Stimulated activated effector memory CD8-positive, alpha-beta T cell treated with anti-CD3 and anti-CD28 coated beads, Interleukin-12 subunit alpha, Interleukin-12 subunit beta, amount 100 ng/mL, for 72 hours (primary cell): ENCODE results near the gene PPM1A.

ENCODE experiments used
- ATAC-seq: fragments of 150-1000 bp; cut with Tn5 transposase; 2 replicates; pipeline ENCODE4 v1.10.0; 2021
- DNase-seq, 2 donors: peaks; one replicate each; pipeline ENCODE4 v3.0.0; 2021 to 2022; ENCODE audit warnings: low spot score in 2 of 2
- H3K27ac Mint-ChIP-seq: one replicate; pipeline ENCODE4 v1.8.0; 2022; ENCODE audit warnings: mild to moderate bottlenecking, mixed read lengths
- H3K36me3 Mint-ChIP-seq: one replicate; pipeline ENCODE4 v1.8.0; 2022; ENCODE audit warnings: mild to moderate bottlenecking, mixed read lengths
- H3K4me1 Mint-ChIP-seq: one replicate; pipeline ENCODE4 v1.8.0; 2022; ENCODE audit warnings: mixed read lengths
- H3K4me3 Mint-ChIP-seq: one replicate; pipeline ENCODE4 v1.8.0; 2022; ENCODE audit warnings: mild to moderate bottlenecking, mixed read lengths
- H3K9me3 Mint-ChIP-seq: one replicate; pipeline ENCODE4 v1.8.0; 2022; ENCODE audit warnings: mixed read lengths

The PPM1A gene

DNA sequence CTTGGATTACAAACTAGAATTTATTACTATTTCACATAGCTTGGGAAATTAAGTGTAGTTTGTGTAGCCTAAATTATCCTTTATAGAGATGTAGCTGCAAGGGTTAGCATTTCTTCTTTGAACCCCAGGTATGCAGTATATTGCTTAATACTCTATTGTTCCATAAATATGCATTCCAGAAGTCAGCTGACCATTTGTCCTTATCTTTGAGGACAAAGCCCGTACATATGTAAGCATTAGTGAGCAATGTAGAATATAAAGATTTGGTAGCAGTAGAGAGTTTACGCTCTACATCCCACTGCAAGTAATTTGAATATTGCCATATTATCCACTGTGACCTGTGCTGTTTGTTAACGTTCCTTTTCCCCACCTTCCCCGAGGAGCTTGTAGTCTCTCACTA, 26.9 kb downstream of the PPM1A start:
- H3K4me3 Mint-ChIP-seq = no peak overlapping the region
- peaks cover 54% of the 10 kb centered on the region for H3K4me1 Mint-ChIP-seq
- no peak for ATAC-seq

DNA sequence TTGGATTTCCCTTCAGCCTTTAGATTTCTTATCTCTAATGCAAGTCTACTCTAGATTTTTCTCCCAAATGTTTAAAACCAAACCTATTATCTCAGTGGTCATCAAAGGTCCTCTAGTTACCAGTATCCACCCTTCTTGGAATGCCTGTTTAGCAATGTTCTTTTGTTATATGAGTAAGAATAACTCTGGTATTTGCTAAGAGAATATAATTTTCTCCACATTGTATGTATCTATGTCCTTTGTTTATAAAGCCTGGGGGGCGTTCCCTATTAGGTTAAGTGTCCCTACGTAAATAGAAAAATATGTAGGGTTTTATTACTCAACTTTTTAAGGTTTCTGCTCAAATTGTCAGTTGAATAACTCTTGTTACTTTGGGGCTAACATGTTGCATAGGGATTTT, 27.3 kb downstream of the PPM1A start:
- H3K4me3 Mint-ChIP-seq = no peak overlapping the region
- DNase-seq (no peak), ATAC-seq (no peak)
- no peaks in the 10 kb centered on the region for H3K9me3 Mint-ChIP-seq
- peaks cover 53% of the 10 kb centered on the region for H3K4me1 Mint-ChIP-seq
- peaks cover 16% of the 10 kb centered on the region for H3K36me3 Mint-ChIP-seq
- no peak overlapping the region for H3K27ac Mint-ChIP-seq

More for the DNA sequence above, 26.9 kb downstream of the PPM1A start:
- DNase-seq = no peak
- Mint-ChIP-seq H3K36me3 (peaks cover 16% of the 10 kb centered on the region), H3K9me3 (no peaks in the 10 kb centered on the region), H3K27ac (no peak overlapping the region)

- Mint-ChIP-seq H3K27ac (no peak overlapping the region), H3K9me3 (no peaks in the 10 kb centered on the region), H3K4me3 (no peak overlapping the region), H3K36me3 (peaks cover 25% of the 10 kb centered on the region), H3K4me1 (peaks cover 47% of the 10 kb centered on the region)
- no peak for ATAC-seq
- DNase-seq = no peak
These were observed 28.7 kb downstream of the PPM1A start for GRCh38 chr14:60277605-60278190.

- Mint-ChIP-seq H3K9me3 (no peaks in the 10 kb centered on the region), H3K4me3 (no peak overlapping the region), H3K36me3 (peaks cover 32% of the 10 kb centered on the region), H3K4me1 (peaks cover 45% of the 10 kb centered on the region), H3K27ac (no peak overlapping the region)
- ATAC-seq = no peak
- no peak for DNase-seq
These were observed 29.3 kb downstream of the PPM1A start for GRCh38 chr14:60278350-60278749.

DNA sequence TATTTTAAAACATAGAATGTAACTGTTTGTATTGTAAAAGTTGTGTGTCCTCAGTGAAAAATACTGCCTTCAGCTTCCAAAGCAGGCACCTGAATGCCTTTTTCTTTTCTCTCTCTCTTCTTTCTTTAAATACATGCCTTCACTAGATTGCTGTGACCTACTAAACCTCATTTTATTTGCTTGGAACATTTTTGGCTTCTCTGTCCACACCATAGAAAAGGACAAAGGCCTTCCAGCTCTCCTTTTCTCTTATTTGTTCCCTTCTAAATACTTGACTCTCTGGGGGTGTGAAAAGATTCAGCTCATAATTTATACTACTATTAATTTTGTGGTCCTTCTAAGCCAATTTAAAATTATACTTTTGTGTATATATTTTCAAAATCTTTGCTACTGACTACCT, 38.4 kb downstream of the PPM1A start:
- H3K4me3 Mint-ChIP-seq = no peak overlapping the region
- no peak overlapping the region for H3K27ac Mint-ChIP-seq
- ATAC-seq (no peak), DNase-seq (no peak)
- peaks cover 70% of the 10 kb centered on the region for H3K36me3 Mint-ChIP-seq
- peaks cover 7% of the 10 kb centered on the region for H3K4me1 Mint-ChIP-seq
- no peaks in the 10 kb centered on the region for H3K9me3 Mint-ChIP-seq

DNA sequence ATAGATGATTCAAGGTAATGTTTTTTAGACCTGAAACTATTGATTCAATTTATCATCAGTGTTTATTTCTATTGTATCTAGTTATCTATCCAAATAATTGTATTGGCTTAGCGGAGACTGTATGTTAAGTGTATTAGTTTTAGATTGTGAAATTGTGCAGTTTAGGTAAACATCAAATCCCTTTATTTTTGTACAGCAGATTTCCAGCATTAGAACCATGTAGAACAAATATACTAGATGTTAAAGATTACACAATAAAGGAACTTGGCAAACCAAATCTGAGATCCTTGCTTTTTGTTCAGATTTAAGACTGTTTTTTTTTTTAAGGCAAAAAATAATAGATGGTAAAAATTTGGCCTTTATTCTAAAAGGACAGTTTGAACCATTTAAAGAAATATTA, 39.3 kb downstream of the PPM1A start:
- Mint-ChIP-seq H3K27ac (no peak overlapping the region), H3K4me3 (no peak overlapping the region), H3K36me3 (peaks cover 70% of the 10 kb centered on the region), H3K9me3 (no peaks in the 10 kb centered on the region), H3K4me1 (no peaks in the 10 kb centered on the region)
- no peak for DNase-seq
- ATAC-seq = no peak

GRCh38 chr14:60294411-60295069, 45.5 kb downstream of the PPM1A start:
- no peak for ATAC-seq
- Mint-ChIP-seq H3K4me1 (no peaks in the 10 kb centered on the region), H3K4me3 (no peak overlapping the region), H3K9me3 (no peaks in the 10 kb centered on the region), H3K36me3 (peaks cover 53% of the 10 kb centered on the region), H3K27ac (no peak overlapping the region)
- DNase-seq = no peak

DNA sequence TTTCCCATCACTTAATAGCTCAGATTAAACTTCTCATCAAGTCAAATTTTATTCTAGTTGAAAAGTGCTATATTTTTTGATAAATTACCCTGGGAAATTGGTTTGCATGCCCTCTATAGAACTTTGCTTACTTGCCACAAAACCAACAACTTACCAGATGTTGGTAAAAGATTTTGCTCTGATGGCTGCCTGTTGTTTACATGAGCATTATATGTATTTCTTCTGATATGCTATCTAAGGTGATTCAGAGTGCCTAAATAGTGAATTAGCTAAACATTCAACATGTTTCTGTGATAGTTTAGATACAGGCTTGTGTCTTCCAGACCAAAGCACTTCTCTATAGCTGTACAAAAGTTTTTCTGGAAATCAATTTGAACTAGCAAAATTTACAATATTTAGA, 51.0 kb downstream of the PPM1A start:
- DNase-seq = no peak

GRCh38 chr14:60301685-60302084, 52.7 kb downstream of the PPM1A start:
- no peak for ATAC-seq
- no peaks in the 10 kb centered on the region for H3K36me3 Mint-ChIP-seq
- H3K9me3 Mint-ChIP-seq = no peaks in the 10 kb centered on the region
- no peak overlapping the region for H3K27ac Mint-ChIP-seq
- DNase-seq = no peak
- no peak overlapping the region for H3K4me3 Mint-ChIP-seq
- no peaks in the 10 kb centered on the region for H3K4me1 Mint-ChIP-seq

More for the DNA sequence above, 51.0 kb downstream of the PPM1A start:
- Mint-ChIP-seq H3K4me1 (no peaks in the 10 kb centered on the region), H3K9me3 (no peaks in the 10 kb centered on the region), H3K4me3 (no peak overlapping the region), H3K27ac (no peak overlapping the region), H3K36me3 (peaks cover 2% of the 10 kb centered on the region)
- ATAC-seq = no peak

- DNase-seq = no peak
- Mint-ChIP-seq H3K9me3 (no peaks in the 10 kb centered on the region), H3K27ac (no peak overlapping the region), H3K36me3 (no peaks in the 10 kb centered on the region), H3K4me1 (no peaks in the 10 kb centered on the region), H3K4me3 (no peak overlapping the region)
- ATAC-seq = no peak
These were observed 53.6 kb downstream of the PPM1A start for GRCh38 chr14:60302663-60303062.

GRCh38 chr14:60303745-60304144, 54.7 kb downstream of the PPM1A start:
- ATAC-seq = no peak
- Mint-ChIP-seq H3K27ac (no peak overlapping the region), H3K36me3 (no peaks in the 10 kb centered on the region), H3K4me1 (no peaks in the 10 kb centered on the region), H3K4me3 (no peak overlapping the region), H3K9me3 (no peaks in the 10 kb centered on the region)
- no peak for DNase-seq

- no peaks in the 10 kb centered on the region for H3K4me1 Mint-ChIP-seq
- ATAC-seq (no peak), DNase-seq (no peak)
- H3K27ac Mint-ChIP-seq = no peak overlapping the region
- H3K4me3 Mint-ChIP-seq = no peak overlapping the region
- H3K9me3 Mint-ChIP-seq = no peaks in the 10 kb centered on the region
- H3K36me3 Mint-ChIP-seq = no peaks in the 10 kb centered on the region
These were observed 55.5 kb downstream of the PPM1A start for GRCh38 chr14:60304509-60304908.

DNA sequence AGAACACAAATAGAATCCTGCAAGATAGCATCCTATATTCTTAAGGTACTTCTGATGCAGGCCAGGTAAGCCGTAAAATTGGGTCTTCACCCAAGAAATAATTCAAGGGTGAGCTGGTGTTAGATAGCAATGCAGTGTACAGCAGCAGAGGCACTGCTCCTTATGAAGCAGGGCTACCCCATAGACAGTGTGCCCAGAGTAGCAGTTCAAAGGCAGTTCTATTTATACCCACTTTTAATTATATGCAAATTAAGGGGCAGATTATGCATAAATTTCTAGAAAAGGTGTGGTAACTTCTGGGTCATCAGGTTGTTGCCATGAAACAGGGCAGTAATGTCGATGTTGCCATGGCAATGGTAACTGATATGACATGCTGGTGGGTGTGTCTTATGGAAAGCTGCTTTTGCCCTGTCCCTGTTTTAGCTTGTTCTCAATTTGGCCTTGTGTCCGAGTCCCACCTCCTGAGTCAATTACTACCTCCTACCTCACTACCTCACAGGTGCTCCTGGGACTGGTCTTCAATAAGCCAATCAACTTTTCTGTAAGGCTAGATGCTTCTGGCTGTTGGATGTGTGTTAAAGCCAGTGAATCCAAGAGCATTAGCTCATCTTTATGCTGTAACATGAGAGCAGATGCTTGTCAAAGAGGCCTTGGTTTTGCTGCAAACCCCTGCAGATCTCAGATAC, 61.0 kb downstream of the PPM1A start:
- DNase-seq (no peak), ATAC-seq (no peak)
- Mint-ChIP-seq H3K4me3 (no peak overlapping the region), H3K36me3 (no peaks in the 10 kb centered on the region), H3K27ac (no peak overlapping the region), H3K9me3 (no peaks in the 10 kb centered on the region), H3K4me1 (no peaks in the 10 kb centered on the region)

DNA sequence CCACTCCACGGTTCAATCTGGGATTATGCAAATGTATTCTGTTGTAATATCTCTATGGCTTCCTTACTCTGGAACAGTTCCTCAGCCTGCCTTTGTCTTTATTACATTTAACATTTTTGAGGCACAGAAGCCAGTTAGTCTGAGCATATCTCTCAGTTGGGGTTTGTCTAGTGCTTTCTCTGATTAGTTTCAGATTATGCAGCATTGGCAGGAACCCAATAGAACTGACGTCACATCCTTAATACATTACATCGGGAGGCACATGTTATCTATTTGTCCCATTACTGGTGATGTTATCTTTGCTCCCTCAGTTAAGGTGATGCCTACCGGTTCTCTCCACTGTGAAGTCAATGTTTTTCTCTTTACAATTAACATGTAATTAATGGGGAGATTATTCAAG, 62.4 kb downstream of the PPM1A start:
- Mint-ChIP-seq H3K9me3 (no peaks in the 10 kb centered on the region), H3K27ac (no peak overlapping the region)
- no peak for ATAC-seq

DNA sequence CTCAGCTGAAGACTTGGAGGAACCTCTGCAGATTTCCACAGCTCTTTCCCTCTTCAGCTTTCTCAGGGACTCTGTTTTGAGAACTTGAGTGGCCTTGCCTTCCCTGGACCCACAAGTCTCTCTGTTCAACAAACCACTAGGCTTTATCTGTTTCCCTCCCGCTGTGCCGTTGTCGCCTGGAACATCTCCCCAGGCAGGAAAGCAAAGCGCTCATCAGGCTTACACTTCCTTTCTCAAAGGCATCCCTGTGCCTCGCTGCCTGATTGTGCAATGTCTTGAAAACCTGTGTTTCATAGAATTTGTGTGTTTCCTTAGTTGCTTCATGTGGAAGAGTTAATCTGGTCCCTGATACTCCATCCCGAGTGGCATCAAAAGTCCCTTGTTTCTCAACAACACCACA, 64.1 kb downstream of the PPM1A start:
- no peak for DNase-seq
- H3K36me3 Mint-ChIP-seq = no peaks in the 10 kb centered on the region
- no peak overlapping the region for H3K27ac Mint-ChIP-seq
- ATAC-seq = no peak
- no peaks in the 10 kb centered on the region for H3K4me1 Mint-ChIP-seq
- no peak overlapping the region for H3K4me3 Mint-ChIP-seq
- no peaks in the 10 kb centered on the region for H3K9me3 Mint-ChIP-seq

More for the DNA sequence above, 62.4 kb downstream of the PPM1A start:
- Mint-ChIP-seq H3K36me3 (no peaks in the 10 kb centered on the region), H3K4me3 (no peak overlapping the region), H3K4me1 (no peaks in the 10 kb centered on the region)
- DNase-seq = no peak
